GM12873 (cell line): ENCODE data around the gene NELFCD.

ENCODE experiments used
- CTCF ChIP-seq: IDR thresholded peaks from 2 replicates; pipeline ENCODE4 v1.5.1; 2012; ENCODE audit warnings: low read depth, mild to moderate bottlenecking, moderate library complexity, low read length, control low read depth; ENCODE audit not compliant: insufficient read depth; ENCODE audit errors: missing control alignments

NELFCD gene

GRCh38 chr20:58998656-58999055 is 17.6 kb downstream of the NELFCD start:
- no peak for TF ChIP-seq CTCF

DNA sequence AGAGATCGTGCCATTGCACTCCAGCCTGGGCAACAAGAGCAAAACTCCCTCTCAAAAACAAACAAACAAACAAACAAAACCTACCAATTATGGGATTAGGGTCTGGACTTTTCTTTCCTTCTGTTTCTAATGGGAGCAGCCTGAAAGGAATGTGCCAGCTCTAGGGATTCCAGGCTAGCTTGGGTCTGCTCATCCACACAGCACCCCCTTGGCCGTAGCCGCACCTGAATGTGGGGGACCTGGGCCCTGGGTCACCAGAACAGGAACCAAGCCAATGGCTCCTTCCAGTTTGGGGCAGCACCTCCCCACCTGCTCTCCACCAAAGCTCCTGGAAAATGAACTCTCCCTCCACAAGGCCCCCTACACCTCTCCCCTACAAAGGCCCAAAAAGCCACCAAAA is 19.3 kb downstream of the NELFCD start:
- TF ChIP-seq CTCF = no peak

- TF ChIP-seq CTCF = no peak
Measured at GRCh38 chr20:59001068-59001448, 20.0 kb downstream of the NELFCD start.

DNA sequence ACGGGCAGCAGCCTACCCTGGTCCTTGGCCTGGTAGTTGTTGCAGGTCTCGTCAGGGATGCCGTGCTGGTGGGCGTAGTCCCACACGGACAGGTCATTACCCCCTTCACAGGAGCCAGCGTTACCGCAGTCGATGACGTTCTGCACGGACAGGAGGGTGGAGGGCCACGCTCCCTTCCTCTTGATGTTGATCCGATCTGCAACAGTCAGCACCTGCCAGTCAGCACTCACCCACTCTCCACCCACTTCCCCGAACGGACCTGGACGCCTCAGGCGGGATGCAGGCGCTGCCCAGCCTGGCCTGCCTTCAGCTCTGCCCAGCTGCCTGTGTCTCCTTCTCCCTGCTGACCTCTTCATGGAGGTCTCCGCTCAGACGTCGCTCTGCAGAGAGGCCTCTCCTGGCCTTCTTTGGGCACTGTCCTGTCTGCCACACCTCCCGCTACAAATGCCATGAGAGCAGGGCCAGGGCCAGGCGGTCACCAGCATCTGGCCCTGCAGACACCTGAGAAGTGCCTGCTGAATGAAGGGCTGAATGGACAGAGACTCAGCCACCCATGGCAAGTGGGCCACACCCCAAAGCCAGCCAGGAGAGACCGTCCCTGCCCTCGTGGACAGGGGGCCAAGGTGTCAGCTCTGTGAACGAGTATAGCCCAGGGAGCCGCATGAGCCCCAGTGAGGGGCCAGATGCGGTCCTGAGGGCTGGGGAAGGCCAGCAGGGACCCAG is 20.6 kb downstream of the NELFCD start:
- no peak for TF ChIP-seq CTCF

GRCh38 chr20:59002388-59002787 is 21.3 kb downstream of the NELFCD start:
- TF ChIP-seq CTCF = no peak

- TF ChIP-seq CTCF = no peak
Measured at GRCh38 chr20:59002874-59003399, 21.9 kb downstream of the NELFCD start.

DNA sequence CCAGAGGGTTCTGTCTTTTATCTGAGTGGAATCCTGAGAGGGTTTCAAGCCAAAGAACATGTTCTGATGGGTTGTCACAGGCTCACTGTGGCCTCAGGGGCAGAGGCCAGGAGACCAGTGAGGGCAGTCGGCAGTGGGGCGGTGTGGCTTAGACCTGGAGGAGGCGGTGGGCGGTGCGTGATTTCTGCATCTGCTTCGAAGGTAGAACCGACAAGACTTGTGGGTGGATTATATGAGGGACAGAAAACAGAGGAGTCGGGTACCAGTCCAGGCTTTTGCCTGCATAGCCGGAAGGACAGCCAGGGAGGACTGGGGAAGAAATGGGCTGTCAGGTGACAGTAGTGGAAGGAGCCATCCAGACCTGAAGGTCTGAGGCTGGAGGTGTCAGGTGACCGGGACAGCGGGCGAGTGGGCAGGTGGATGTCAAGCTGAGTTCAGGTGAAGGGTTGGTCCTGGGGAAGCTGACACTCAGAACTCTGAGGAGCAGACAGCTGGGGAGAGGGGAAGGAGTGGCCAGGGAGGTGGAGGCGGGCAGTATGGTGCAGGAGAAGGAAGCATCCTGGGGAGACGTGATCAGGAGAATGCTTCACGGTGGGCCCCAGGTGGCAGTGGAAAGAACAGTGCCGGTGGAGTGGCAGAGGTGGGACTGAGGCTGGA is 22.9 kb downstream of the NELFCD start:
- no peak for TF ChIP-seq CTCF
